HEK293 (cell line): ENCODE results near the gene EFCAB6.

ENCODE experiments used
- CTCF ChIA-PET: fragments of 350-600 bp; formaldehyde crosslinking; extraction: SDS; loops from one replicate; lab custom pipeline; 2021; ENCODE audit warnings: antibody characterized with exemption; lab: Yijun Ruan, JAX
- POLR2A ChIA-PET: fragments of 300-600 bp; formaldehyde crosslinking; extraction: SDS; loops from one replicate; lab custom pipeline; 2020; ENCODE audit warnings: antibody characterized with exemption, inconsistent platforms; lab: Yijun Ruan, JAX
- H3K27ac ChIP-seq: fragments of 200-500 bp; sonication (Bioruptor generic); 2 replicates; pipeline ENCODE4 v1.5.1; 2014; ENCODE audit warnings: low read depth, low read length, control low read depth, inconsistent platforms; ENCODE audit errors: extremely low read depth
- H3K36me3 ChIP-seq, 2 experiments: fragments of 200-500 bp in 1 of 2; sonication (Bioruptor generic) in 1 of 2; 1 replicate in 1 of 2; 2 replicates in 1 of 2; pipeline ENCODE4 v1.5.1; 2014 to 2017; ENCODE audit warnings: inconsistent platforms in 2 of 2, low read length in 2 of 2; ENCODE audit not compliant: control insufficient read depth in 2 of 2, insufficient read depth in 1 of 2
- H3K4me1 ChIP-seq: fragments of 200-500 bp; sonication (Bioruptor generic); 2 replicates; pipeline ENCODE4 v1.5.1; 2014; ENCODE audit warnings: mild to moderate bottlenecking, low read length, inconsistent platforms; ENCODE audit not compliant: control insufficient read depth, insufficient read depth
- H3K4me3 ChIP-seq: 2 replicates; pipeline ENCODE4 v1.5.1; 2011; ENCODE audit warnings: low read depth, mild to moderate bottlenecking, control low read depth, low read length, moderate library complexity
- H3K9me3 ChIP-seq: fragments of 200-500 bp; sonication (Bioruptor generic); 2 replicates; pipeline ENCODE4 v1.5.1; 2014; ENCODE audit warnings: low read depth, low read length, inconsistent platforms; ENCODE audit not compliant: control insufficient read depth, insufficient read depth
- GLIS2 ChIP-seq: fragments of 450-650 bp; formaldehyde crosslinking; IDR thresholded peaks from 2 replicates; pipeline ENCODE4 v1.5.1; 2016; ENCODE audit warnings: missing biosample characterization, missing genetic modification characterization
- KLF1 ChIP-seq: fragments of 450-650 bp; formaldehyde crosslinking; IDR thresholded peaks from 2 replicates; pipeline ENCODE4 v1.5.1; 2016; ENCODE audit warnings: missing biosample characterization, missing genetic modification characterization
- KLF7 ChIP-seq: fragments of 450-650 bp; formaldehyde crosslinking; IDR thresholded peaks from 2 replicates; pipeline ENCODE4 v1.5.1; 2016; ENCODE audit warnings: missing biosample characterization, missing genetic modification characterization, borderline replicate concordance
- KLF9 ChIP-seq: fragments of 450-650 bp; formaldehyde crosslinking; IDR thresholded peaks from 2 replicates; pipeline ENCODE4 v1.5.1; 2016; ENCODE audit warnings: missing biosample characterization, missing genetic modification characterization, low read depth
- OSR2 ChIP-seq: fragments of 450-650 bp; formaldehyde crosslinking; IDR thresholded peaks from 2 replicates; pipeline ENCODE4 v1.5.1; 2016; ENCODE audit warnings: missing biosample characterization, missing genetic modification characterization
- PBX3 ChIP-seq: sonication (generic); formaldehyde crosslinking; IDR thresholded peaks from 2 replicates; pipeline ENCODE4 v1.8.1; 2022; ENCODE audit warnings: mild to moderate bottlenecking, moderate library complexity, missing genetic modification reagents
- SCRT1 ChIP-seq: fragments of 450-650 bp; formaldehyde crosslinking; IDR thresholded peaks from 2 replicates; pipeline ENCODE4 v1.5.1; 2016; ENCODE audit warnings: missing biosample characterization, missing genetic modification characterization, borderline replicate concordance
- SCRT2 ChIP-seq: fragments of 450-650 bp; formaldehyde crosslinking; IDR thresholded peaks from 2 replicates; pipeline ENCODE4 v1.5.1; 2016; ENCODE audit warnings: missing biosample characterization, missing genetic modification characterization
- SP2 ChIP-seq: fragments of 450-650 bp; formaldehyde crosslinking; IDR thresholded peaks from 2 replicates; pipeline ENCODE4 v1.5.1; 2016; ENCODE audit warnings: missing biosample characterization, missing genetic modification characterization
- ZNF132 ChIP-seq: fragments of 450-650 bp; formaldehyde crosslinking; IDR thresholded peaks from 2 replicates; pipeline ENCODE4 v1.5.1; 2017; ENCODE audit warnings: missing biosample characterization, missing genetic modification characterization, borderline replicate concordance
- ZNF26 ChIP-seq: fragments of 450-650 bp; formaldehyde crosslinking; IDR thresholded peaks from 2 replicates; pipeline ENCODE4 v1.5.1; 2016; ENCODE audit warnings: missing biosample characterization, missing genetic modification characterization
- ZNF292 ChIP-seq: fragments of 450-650 bp; formaldehyde crosslinking; IDR thresholded peaks from 2 replicates; pipeline ENCODE4 v1.5.1; 2016; ENCODE audit warnings: low read depth, missing biosample characterization, missing genetic modification characterization, borderline replicate concordance
- ZNF335 ChIP-seq: fragments of 450-650 bp; formaldehyde crosslinking; conservative IDR thresholded peaks from 2 replicates; pipeline ENCODE4 v1.5.1; 2016; ENCODE audit warnings: missing biosample characterization, missing genetic modification characterization
- ZNF362 ChIP-seq: fragments of 450-650 bp; formaldehyde crosslinking; IDR thresholded peaks from 2 replicates; pipeline ENCODE4 v1.5.1; 2016; ENCODE audit warnings: missing biosample characterization, missing genetic modification characterization
- ZNF37A ChIP-seq: fragments of 450-650 bp; IDR thresholded peaks from 2 replicates; pipeline ENCODE4 v1.5.1; 2018; ENCODE audit warnings: missing biosample characterization, missing genetic modification characterization
- ZNF501 ChIP-seq: fragments of 450-650 bp; formaldehyde crosslinking; IDR thresholded peaks from 2 replicates; pipeline ENCODE4 v1.5.1; 2016; ENCODE audit warnings: missing biosample characterization, missing genetic modification characterization
- ZNF610 ChIP-seq: fragments of 450-650 bp; formaldehyde crosslinking; IDR thresholded peaks from 2 replicates; pipeline ENCODE4 v1.5.1; 2016; ENCODE audit warnings: missing biosample characterization, missing genetic modification characterization, borderline replicate concordance
- ZNF621 ChIP-seq: fragments of 450-650 bp; formaldehyde crosslinking; IDR thresholded peaks from 2 replicates; pipeline ENCODE4 v1.5.1; 2017; ENCODE audit warnings: missing biosample characterization, missing genetic modification characterization
- ZNF654 ChIP-seq: fragments of 450-650 bp; formaldehyde crosslinking; IDR thresholded peaks from 2 replicates; pipeline ENCODE4 v1.5.1; 2016; ENCODE audit warnings: low read depth, missing biosample characterization, missing genetic modification characterization
- ZNF707 ChIP-seq: fragments of 450-650 bp; formaldehyde crosslinking; IDR thresholded peaks from 2 replicates; pipeline ENCODE4 v1.5.1; 2016; ENCODE audit warnings: missing biosample characterization, missing genetic modification characterization
- ZNF777 ChIP-seq: fragments of 450-650 bp; formaldehyde crosslinking; IDR thresholded peaks from 2 replicates; pipeline ENCODE4 v1.5.1; 2017; ENCODE audit warnings: missing biosample characterization, missing genetic modification characterization, borderline replicate concordance
- ZSCAN4 ChIP-seq: fragments of 450-650 bp; formaldehyde crosslinking; IDR thresholded peaks from 2 replicates; pipeline ENCODE4 v1.5.1; 2017; ENCODE audit warnings: missing biosample characterization, missing genetic modification characterization
- ZSCAN5A ChIP-seq: fragments of 450-650 bp; formaldehyde crosslinking; IDR thresholded peaks from 2 replicates; pipeline ENCODE4 v1.5.1; 2016; ENCODE audit warnings: missing biosample characterization, missing genetic modification characterization

EFCAB6 gene

GRCh38 chr22:43754176-43754575, 57.9 kb downstream of the EFCAB6 start:
- ChIA-PET POLR2A (no interaction called here), CTCF (no interaction called here)
- Histone ChIP-seq H3K4me1 (no peaks in the 10 kb centered on the region), H3K9me3 (no peaks in the 10 kb centered on the region), H3K4me3 (no peak overlapping the region), H3K36me3 (no peaks in the 10 kb centered on the region), H3K27ac (no peak overlapping the region)
- TF ChIP-seq ZNF292 (tag by site-specific recombination) (no peak), ZNF335 (tag by site-specific recombination) (no peak), ZNF621 (tag by site-specific recombination) (no peak), ZNF654 (tag by site-specific recombination) (no peak), KLF9 (tag by site-specific recombination) (no peak), ZSCAN5A (tag by site-specific recombination) (no peak), ZNF707 (tag by site-specific recombination) (no peak), ZNF362 (tag by site-specific recombination) (no peak), ZSCAN4 (tag by site-specific recombination) (no peak), KLF1 (tag by site-specific recombination) (no peak), SCRT1 (no peak), GLIS2 (tag by site-specific recombination) (no peak), ZNF777 (no peak), SCRT2 (tag by site-specific recombination) (no peak), ZNF26 (tag by site-specific recombination) (no peak), ZNF37A (tag by site-specific recombination) (no peak), ZNF501 (tag by site-specific recombination) (no peak)

- Histone ChIP-seq H3K27ac (no peak overlapping the region), H3K4me3 (no peak overlapping the region), H3K9me3 (no peaks in the 10 kb centered on the region), H3K36me3 (no peaks in the 10 kb centered on the region), H3K4me1 (no peaks in the 10 kb centered on the region)
- no peak for TF ChIP-seq OSR2 (tag by site-specific recombination)
- TF ChIP-seq KLF7 (tag by site-specific recombination), result no peak
- TF ChIP-seq ZNF292 (tag by site-specific recombination), result no peak
- TF ChIP-seq PBX3 (CRISPR knock-in tag), result no peak
- TF ChIP-seq SP2 (tag by site-specific recombination), result no peak
- no peak for TF ChIP-seq ZNF132 (tag by site-specific recombination)
- TF ChIP-seq ZNF610 (tag by site-specific recombination), result no peak
- POLR2A ChIA-PET, result no interaction called here
- CTCF ChIA-PET, result interaction anchor here (0.7 kb wide), 1 partner anchor 22 kb away, joined by 3 read pairs; no protein-coding TSS in a partner anchor
Observed at GRCh38 chr22:43753688-43754087, 58.4 kb downstream of the EFCAB6 start.
